SKM-1 treated with dmso at 0.1 percent for 144 hours (cell line): ENCODE data around the gene ITGB3.
"Not testable (repeated sequence)": the region's sequence is repeated elsewhere in the genome, so short reads cannot be mapped to it uniquely, and the experiment has no call there.

Experiments used
- DNase-seq: peaks from one replicate; lab custom pipeline; 2025; ENCODE audit not compliant: unreplicated experiment; lab: John Stamatoyannopoulos, UW

ITGB3 gene

GRCh38 chr17:47243737-47244598 is 9.7 kb upstream of the ITGB3 start:
- DNase-seq, result no peak

- no peak for DNase-seq
These were observed 8.9 kb upstream of the ITGB3 start for GRCh38 chr17:47244697-47245096.

GRCh38 chr17:47246120-47246519 is 7.5 kb upstream of the ITGB3 start:
- DNase-seq, result no peak

- DNase-seq, result no peak
These were observed 2.8 kb upstream of the ITGB3 start for GRCh38 chr17:47250855-47251254.

GRCh38 chr17:47251421-47251940 is 2.1 kb upstream of the ITGB3 start:
- no peak for DNase-seq

- no peak for DNase-seq
These were observed 1.4 kb upstream of the ITGB3 start for GRCh38 chr17:47252209-47252608.

GRCh38 chr17:47252766-47253512 is 688 bp upstream of the ITGB3 start:
- no peak for DNase-seq

GRCh38 chr17:47254403-47254943 is 846 bp downstream of the ITGB3 start:
- no peak for DNase-seq

GRCh38 chr17:47257651-47258339 is 4.2 kb downstream of the ITGB3 start:
- no peak for DNase-seq

GRCh38 chr17:47262586-47262985 is 9.0 kb downstream of the ITGB3 start:
- no peak for DNase-seq

GRCh38 chr17:47264166-47264565 is 10.5 kb downstream of the ITGB3 start:
- DNase-seq, result no peak

GRCh38 chr17:47265983-47266541 is 12.4 kb downstream of the ITGB3 start:
- DNase-seq, result no peak

GRCh38 chr17:47266782-47267181 is 13.2 kb downstream of the ITGB3 start:
- no peak for DNase-seq

GRCh38 chr17:47267354-47267828 is 13.8 kb downstream of the ITGB3 start:
- DNase-seq, result no peak

- not testable (repeated sequence) for DNase-seq
These were observed 15.3 kb downstream of the ITGB3 start for GRCh38 chr17:47268964-47269363.

- DNase-seq, result not testable (repeated sequence)
These were observed 16.1 kb downstream of the ITGB3 start for GRCh38 chr17:47269561-47270280.

GRCh38 chr17:47270946-47271705 is 17.5 kb downstream of the ITGB3 start:
- DNase-seq, result no peak

GRCh38 chr17:47272491-47272890 is 18.9 kb downstream of the ITGB3 start:
- no peak for DNase-seq

- DNase-seq, result no peak
These were observed 19.6 kb downstream of the ITGB3 start for GRCh38 chr17:47273245-47273644.
